GM21515 (cell line): ENCODE data around the gene IL12RB2.
A peak's percentile ranks its signal among the peaks of the same experiment; 100 is the strongest.

Experiments used
- ATAC-seq: cut with Tn5 transposase; IDR thresholded peaks from one replicate; pipeline ENCODE4 v1.9.1; 2021; ENCODE audit not compliant: unreplicated experiment

Gene IL12RB2

DNA sequence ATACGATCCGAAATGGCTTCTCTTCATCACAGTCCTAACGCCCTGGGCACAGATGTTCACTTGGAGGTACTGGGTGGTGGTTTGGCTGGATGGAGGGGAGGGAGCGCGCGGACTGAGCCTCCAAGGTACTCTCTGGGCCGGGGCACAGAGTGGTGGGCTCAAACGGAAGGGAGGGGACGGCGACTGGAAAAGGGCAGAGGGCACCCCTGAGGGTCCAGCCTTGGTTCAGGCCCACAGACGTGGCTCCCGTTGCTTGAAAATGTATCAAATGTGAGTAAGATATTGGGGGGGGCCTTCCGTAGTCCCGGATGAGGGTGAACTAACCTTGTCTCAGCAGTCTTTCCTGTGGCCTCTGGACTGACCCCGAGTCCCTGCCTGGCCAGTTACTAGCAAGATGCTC is 463 bp downstream of the IL12RB2 start:
- no peak for ATAC-seq

DNA sequence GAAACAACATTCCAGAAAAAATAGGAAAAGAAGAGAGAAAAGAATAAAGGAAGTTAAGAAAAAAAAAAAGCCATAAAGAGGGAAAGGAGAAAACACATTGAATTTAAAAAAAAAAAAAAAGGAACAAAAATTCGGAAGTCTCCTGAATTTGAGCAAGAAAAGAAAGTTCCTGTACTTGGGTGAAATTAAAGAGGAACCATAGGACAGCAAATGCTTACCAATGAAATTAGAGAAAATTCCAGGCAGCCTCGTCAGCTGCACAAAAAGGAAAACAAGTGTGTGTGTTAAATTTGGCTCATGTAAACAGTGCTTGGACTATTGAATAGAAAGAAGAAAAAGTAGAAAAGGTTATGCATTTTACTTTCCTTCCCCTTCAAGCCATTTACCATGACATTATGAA is 4.9 kb downstream of the IL12RB2 start:
- no peak for ATAC-seq

DNA sequence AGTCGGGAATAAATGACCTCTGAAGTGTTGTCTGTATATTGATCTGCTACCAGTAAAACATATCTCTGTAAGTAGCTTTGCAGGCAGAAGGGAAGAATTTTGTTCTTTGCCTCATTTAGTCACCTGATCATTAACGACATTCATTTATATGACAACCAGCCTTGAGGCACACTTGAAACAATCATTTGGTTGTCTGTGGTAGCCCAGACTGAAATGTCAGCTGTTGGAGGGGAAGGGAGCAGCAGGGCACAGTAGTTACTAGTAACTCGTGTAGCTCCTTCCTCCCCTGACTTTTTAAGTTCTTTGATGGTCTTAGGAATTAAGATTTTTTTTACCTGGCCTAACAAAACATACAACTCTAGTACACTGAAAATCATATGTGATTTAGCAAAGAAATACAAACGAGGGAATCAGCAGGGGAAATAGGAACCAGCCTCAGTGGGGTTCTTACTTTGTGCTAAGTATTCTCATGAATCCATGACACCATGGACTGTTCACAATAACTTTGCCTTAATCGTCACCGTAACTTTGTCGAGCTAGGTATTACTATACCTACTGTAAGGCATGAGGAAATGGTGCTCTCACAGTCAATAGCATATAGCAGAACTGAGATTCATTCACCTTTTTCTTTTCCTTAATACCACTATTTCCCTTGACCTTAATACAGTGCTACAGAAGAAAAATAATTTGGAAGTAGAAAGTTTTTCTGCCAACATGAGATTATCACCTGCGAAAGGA is 6.4 kb downstream of the IL12RB2 start:
- ATAC-seq: no peak

DNA sequence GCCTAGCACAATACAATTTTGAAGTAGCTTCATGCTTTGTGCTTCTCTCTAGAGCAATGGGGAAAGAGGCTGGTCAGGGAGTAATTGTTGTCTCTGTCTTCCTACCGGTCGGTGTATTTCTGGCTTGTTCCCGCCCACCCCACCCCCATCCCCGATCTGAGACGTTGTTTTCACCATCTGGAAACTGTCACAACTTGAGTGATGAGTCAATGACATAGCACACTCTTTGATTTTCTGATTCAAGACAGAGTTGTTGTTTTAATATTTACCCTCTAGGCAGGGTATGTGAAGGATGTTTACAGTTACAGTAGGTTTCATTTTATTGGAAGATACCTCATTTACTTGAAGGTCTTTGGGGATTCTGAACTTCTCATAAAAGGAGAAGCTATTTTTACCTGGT is 7.0 kb downstream of the IL12RB2 start:
- ATAC-seq: no peak

DNA sequence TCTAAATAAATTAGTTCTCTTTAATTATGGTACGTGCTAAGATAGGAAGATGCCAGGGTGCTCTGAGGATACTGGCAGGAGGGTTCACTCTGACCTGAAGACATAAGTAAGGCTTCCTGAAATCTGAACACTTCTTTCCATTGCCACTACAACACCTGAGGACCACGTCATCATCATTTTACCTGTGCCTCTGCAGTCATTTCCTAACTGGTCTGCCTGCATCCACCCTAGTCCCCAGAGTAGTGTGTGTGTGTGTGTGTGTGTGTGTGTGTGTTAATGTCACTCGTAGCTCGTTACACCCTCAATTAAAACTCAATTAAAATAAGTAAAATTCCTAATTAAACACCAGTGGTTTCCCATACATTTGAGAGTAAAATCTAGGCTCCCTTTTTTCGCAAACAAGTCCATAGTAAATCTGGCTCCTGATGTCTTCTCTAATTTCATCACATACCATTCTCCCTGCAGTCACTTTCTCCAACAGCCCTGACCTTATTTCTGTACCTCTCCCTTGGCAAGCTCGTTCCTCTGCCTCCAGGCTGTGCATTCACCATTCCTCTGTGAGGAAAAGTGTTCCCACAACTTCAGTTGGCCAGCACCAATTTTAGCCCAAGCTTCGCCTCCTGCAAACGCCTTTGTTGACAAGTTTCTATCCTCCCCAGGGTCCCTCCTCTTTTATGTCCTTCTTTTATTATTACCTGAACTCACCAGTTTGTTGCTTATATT is 8.7 kb downstream of the IL12RB2 start:
- no peak for ATAC-seq

DNA sequence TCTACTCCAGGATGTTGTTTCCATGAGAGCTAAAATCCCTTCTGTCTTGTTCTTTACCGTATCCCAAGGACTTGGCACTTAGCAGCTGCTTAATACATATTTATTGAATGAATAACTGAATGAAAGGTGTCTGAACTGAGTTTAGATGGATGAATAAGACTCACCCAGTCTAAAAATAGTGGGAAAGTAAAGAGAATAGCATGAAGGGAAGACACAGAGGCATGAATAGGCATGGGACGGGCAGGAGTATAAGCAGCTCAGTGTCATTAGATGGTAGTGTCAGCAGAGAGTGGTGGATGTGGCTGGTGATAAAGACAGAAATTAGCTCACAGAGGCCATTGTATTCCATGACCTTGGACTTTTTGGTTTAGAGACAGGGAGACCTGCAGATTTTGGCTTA is 9.2 kb downstream of the IL12RB2 start:
- ATAC-seq: no peak

DNA sequence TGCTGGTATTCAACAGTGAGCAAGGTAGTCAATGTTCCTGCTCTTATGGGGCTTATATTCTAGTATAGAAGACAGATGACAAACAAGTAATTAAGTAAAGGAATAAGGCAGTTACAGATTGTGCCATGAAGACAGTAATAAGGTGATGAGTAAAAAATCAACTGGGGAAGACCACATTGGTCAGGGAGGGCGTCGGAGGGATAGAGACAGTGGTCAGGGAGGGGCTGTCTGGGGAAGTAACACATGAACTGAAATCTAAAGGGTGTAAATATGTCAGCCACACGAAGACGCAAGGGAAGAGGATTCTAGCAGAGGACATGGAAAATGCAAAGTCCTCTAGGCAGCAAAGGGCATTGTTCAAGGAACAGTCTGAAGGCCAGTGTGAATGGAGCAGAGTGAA is 10.1 kb downstream of the IL12RB2 start:
- no peak for ATAC-seq

DNA sequence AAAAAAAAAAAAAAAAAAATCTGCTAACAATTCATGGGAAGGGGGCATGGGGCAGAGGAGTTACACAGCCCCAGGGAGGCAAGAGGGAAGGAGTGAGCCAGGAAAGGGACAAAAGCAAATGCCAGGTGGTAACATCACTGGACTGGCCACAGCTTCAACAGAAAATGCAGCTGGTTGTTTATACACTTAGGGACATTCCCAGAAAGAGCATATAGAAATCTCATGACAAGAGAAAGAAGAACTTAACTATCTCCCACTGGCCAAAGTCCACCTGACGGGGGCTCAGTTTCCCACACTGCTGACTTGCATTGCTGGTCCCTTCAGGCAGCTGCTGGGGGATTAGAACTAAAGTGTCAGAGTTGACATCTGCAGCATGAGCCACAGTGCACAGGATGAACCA is 14.8 kb downstream of the IL12RB2 start:
- ATAC-seq: no peak

DNA sequence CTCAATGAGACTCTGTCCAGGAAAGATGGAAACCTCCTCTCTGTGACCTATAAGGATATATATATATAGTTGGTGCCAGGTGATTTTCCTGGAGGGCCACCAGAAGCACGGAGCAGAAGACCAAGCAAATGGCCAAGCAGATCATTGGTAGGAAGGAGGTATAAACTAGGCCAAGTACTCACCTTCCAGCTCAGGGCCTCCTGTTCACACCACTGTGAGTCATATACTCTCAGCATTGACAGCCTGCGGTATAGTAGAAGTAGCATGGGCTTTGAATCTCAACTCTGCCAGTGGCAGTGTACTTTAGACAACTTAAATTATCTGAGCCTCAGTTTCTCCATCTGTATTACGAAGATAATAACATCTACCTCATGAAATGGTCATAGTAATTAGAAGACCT is 15.4 kb downstream of the IL12RB2 start:
- ATAC-seq: no peak

DNA sequence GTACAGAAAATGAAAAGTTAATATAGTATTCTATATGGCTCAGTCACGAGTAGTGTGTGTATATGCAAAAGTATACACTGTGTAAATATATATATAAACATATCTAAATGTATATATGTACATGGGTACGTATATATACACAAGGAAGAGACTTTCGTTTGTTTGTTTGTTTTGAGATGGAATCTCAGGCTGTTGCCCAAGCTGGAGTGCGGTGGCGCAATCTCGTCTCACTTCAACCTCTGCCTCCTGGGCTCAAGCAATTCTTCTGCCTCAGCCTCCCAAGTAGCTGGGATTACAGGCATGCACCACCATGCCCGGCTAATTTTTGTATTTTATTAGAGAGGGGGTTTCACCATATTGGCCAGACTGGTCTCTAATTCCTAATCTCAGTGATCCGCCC is 16.4 kb downstream of the IL12RB2 start:
- no peak for ATAC-seq

DNA sequence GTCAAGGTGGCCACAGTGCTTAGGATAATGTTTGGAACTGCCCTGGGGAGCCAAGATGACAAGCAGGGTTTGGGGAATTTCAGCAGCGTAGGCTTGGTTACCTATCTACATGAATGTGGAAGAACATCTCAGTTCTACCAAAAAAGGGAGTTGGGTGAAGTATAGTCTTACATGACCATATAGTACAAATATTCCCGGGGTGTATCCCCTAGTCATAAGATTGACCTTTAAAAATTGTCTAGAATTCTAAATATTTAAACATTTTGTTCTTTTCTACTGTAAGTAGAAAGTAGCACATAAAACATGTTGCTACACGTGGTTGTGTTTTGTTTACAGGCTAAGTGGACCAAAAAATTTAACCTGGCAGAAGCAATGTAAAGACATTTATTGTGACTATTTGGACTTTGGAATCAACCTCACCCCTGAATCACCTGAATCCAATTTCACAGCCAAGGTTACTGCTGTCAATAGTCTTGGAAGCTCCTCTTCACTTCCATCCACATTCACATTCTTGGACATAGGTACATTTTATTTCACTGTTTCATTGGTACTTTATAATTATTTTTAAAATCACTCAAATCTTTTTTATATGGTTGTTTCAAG is 20.3 kb downstream of the IL12RB2 start:
- no peak for ATAC-seq

DNA sequence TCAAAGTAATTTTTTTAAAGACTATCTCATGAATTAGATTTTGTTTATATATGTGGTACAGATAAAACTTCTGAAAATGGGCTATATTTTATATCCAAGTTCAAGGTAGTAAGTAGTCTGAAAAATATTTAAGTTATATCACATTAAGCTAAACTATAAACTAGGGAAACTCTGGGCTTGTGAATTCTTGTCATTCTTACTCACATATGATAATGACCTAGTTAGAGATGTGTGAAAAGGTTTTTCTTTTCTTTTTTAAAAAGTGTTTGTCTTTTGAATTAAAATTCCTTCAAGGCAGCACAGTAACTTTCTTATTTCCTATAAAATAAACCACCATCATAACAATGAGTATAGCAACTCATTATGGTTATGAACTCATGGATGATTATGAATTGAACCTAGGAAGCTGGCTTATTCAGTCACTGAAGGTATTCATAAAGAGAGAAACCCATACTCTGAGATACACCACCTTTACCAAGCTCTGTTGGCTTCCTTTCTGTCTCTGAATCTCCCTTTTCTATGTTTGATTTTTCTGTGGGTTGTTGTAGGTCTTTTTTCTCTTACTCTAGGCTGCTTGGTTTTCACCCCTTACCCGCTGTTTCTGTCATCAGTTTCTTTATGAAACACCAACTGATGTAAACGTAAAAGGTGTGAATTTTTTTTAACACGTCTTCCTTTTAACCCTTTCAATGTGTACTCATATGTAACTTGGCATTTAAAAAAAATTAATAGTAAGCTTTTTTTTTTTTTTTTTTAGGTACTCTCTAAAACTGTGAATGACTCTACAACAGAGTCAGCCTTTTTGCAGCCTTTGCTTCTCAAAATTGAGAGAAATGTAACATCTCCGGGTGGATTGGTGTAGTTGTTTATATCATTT is 25.2 kb downstream of the IL12RB2 start:
- peak; percentile 74 for ATAC-seq

DNA sequence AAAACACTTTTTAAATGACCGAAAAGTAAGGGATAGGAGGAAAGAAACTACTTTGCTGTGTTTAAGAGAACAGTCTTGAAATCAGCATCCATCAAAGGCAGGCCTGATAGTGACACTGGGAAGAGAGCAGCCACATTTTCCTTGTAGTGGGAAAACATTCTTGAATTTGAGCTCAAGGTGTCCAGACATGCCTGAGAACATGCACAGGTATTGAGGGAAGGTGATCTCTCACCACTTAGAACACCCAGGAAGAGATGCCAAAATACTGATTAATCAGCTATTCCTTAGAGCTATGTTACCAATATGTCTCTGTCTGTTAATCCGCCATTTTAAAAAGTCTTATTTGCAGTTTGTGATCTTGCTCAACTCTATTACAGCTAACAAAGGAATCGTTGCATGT is 25.9 kb downstream of the IL12RB2 start:
- no peak for ATAC-seq

DNA sequence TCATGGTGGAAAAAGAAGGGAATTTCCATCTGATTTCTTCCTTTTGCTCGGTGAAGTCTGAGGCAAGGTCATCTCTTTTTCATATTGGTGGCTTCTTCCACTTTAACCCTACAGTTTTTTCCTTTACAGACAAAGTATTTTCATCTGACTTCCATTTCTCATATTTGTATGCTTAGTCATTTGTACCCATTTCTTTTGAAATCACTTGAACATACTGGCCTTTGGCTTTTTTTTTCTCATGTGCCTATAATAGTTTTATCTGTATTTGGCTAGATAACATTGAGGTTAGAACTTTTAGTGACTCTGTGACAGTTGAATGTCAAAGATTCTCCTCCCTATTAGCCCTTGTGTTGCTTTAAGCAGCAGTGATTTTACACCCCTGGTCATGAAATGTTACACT is 27.7 kb downstream of the IL12RB2 start:
- no peak for ATAC-seq

DNA sequence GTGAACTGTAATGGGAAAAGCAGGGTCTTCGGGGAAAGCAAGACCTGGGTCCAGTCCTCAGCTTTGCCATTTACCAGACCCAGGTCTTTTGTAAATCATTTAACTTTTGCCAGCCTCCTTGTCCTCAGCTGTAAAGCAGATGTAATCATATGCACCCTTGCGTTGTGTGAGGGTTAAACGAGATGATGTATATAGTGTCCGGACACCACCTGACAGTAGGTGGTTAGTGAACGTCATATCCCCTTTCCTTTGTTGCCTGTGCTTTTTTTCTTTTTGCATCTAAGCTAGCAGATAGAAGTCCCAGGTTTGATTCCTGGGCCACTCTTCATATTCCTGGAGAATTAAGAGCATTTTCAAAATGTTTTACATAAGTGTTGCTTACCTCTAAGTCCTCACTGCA is 28.5 kb downstream of the IL12RB2 start:
- ATAC-seq: no peak

DNA sequence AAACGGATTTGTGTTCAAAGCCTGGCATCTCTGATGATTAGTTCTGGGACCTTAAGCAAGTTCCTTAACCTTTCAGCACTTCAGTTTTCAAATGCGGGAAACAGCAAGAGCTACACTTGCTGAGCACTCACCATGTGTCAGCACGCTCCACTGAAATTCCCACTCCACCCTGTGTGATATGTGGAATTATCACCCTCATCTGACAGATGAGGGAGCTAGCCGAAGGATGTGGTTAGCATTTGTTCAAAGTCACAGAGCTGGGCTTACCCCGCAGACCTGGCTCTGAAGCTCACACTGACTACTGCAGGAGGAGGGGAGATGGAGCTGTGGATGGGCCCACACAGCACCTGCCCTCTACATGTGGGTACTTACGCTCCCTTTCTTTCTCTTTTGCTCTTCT is 29.1 kb downstream of the IL12RB2 start:
- no peak for ATAC-seq

DNA sequence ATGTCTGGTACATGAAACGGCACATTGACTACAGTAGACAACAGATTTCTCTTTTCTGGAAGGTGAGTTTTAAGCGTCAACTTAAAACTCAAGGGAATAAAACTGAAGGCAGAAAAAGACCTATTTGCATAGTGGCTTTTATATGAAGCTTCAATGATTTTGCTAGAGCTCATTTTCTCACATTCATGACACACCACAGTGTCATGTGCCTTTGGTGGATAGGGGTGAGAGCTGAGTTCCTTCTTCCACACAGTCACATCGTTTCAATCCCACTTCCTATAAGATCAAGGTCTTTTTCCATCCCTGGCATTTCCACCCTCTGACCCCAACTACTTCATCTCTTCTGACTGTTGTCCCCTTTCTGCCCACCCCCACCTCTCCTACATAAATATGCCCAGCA is 31.0 kb downstream of the IL12RB2 start:
- ATAC-seq: no peak

DNA sequence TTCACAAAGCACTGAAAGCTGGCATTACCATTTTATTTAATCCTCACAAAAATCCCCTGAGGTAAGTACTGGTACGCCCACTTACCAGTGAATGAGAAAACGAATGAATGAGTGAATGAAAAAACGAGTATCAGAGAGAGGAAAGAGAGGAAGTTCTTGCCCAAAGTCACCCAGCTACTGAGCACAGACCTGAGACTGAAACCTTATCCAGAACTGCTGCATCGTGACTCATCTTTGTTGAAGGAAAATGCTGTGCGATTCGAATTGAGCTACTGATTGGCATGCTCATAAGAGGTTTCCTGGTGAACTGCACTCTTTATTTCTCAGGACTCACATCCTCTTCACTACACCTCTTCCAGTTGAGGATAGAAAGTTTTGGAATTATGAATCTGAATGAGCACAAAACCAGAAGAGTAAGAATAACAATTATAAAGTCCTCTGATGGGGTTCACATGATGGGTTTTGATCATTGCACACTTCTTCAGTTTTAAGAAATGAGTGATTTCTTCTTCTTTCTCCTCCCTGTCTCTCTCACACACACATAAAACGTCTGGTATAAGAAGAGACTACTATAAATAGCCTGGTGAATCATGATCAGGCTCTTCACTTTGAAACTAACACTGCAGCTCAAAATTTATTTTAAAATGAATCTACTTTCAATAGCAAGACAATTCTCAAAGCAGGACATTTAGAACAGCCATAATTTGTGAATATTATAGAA is 32.1 kb downstream of the IL12RB2 start:
- ATAC-seq: peak; percentile 45

DNA sequence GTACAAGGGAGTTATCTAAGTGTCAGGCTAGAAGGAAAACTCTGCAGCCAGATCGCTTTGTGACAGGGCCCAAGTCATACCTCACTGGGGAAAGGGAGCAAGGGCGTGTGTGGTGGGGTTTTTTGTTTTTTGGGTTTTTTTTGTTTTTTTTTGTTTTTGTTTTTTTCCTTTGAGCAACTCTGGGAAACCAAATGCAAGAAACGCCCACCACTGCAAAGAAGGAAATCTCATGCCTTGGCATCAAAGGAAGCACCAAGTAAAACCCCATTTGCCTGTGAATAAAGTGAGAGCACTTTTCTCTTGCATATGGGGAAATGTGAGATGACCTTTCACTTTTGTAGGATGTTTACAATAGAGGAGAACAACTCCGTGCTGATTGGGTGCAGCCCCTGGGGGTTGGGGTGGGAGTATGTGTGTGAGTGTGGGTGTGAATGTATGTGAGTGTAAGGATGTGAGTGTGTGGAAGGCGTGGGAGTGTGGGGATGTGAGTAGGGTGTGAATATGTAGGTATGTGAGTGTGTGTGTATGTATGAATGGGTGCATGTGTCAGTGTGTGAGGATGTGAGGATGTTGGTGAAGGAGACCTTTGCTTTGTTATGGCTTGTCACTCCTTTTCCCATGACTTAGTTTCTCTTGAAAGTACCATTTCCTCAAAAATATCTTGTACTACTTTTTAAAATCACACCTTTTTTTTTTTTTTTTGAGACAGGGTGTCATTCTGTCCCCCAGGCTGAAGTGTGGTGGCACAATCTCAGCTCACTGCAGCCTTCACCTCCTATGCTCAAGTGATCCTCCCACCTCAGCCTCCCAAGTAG is 34.6 kb downstream of the IL12RB2 start:
- peak; percentile 35 for ATAC-seq

DNA sequence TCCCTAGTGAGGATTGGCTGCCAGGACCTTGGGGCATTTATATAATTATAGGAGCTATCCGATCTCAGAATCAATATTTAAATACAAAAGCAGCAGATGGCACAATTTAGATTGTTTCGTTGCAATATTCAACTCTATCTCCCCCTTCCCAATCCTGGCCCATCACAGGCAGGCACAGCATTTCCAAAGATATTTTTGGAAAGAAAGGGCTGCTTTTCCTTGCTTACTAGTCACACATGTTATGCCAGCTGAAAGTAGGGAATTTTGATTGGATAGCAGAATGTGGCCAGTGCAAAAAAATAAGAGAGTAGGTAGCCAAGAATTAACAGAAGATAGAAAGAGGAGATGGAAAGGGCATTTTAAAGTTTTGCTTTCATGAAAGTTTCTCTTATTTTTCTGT is 37.9 kb downstream of the IL12RB2 start:
- ATAC-seq: no peak
